GM19455 (cell line): ENCODE data around the gene CRISPLD2.
"Not testable (repeated sequence)": the region's sequence is repeated elsewhere in the genome, so short reads cannot be mapped to it uniquely, and the experiment has no call there.

Experiments
- ATAC-seq: cut with Tn5 transposase; IDR thresholded peaks from one replicate; pipeline ENCODE4 v1.9.1; 2021; ENCODE audit not compliant: unreplicated experiment

Gene CRISPLD2

DNA sequence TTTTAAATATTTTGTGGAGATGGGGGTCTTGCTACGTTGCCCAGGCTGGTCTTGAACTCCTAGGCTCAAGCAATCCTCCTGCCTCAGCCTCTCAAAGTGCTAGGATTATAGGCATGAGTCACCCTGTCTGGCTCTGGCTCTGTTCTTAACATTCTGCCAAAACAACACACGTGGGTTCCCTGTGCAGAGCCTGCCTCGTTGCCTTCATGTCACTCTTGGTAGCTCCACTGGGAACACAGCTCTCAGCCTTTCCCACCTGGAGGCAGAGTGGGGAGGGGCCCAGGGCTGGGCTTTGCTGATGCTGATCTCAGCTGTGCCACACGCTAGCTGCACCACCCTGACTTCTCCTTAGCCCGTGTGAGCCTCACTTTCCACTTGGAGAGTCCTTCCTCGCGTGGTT lies 19.3 kb downstream of the CRISPLD2 start:
- ATAC-seq: no peak

GRCh38 chr16:84839956-84840355 lies 20.2 kb downstream of the CRISPLD2 start:
- no peak for ATAC-seq

DNA sequence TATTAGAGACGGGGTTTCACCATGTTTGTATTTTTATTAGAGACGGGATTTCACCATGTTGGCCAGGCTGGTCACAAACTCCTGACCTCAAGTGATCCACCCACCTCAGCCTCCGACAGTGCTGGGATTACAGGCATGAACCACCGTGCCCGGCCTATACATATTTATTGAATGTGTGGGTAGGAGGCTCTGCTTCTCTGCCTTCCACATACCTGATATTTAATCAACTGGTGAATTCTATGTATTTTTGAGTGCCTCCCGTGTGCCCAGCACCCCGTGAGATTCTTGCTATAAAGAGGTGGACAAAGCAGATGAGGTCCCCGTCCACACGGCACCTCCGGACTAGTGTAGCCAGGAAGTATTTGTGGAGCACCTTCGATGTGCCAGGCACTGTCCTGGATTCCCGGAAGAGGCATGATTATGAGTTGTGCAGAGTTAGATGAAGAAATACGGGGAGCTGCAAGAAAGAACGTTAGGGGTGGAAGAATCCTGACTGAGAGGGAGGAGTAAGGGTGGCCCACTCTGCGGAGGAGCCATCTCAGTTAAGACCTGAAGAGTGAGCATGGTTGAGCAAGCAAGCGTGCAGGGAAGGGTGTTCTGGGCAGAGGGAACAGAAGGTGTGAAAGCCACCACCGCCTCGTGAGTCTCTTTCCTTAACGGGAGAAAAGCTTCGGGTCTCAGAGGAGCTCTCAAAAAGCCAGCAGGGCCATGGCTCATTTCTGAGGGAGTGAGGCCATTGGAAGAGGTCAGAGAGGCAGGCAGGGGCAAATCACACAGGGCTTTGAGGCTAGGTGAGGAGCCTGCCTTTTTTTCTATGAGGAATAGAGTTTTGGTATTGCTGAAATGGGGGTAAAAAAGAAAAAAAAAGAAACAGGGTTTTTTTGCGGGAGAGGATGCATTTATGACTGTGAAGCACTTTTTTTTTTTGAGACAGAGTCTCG lies 21.2 kb downstream of the CRISPLD2 start:
- ATAC-seq: no peak

- no peak for ATAC-seq
Measured at GRCh38 chr16:84841787-84842300, 22.1 kb downstream of the CRISPLD2 start.

- ATAC-seq: no peak
Measured at GRCh38 chr16:84842516-84843148, 22.8 kb downstream of the CRISPLD2 start.

- ATAC-seq: no peak
Measured at GRCh38 chr16:84843149-84844048, 23.6 kb downstream of the CRISPLD2 start.

- ATAC-seq: no peak
Measured at GRCh38 chr16:84844049-84844350, 24.2 kb downstream of the CRISPLD2 start.

DNA sequence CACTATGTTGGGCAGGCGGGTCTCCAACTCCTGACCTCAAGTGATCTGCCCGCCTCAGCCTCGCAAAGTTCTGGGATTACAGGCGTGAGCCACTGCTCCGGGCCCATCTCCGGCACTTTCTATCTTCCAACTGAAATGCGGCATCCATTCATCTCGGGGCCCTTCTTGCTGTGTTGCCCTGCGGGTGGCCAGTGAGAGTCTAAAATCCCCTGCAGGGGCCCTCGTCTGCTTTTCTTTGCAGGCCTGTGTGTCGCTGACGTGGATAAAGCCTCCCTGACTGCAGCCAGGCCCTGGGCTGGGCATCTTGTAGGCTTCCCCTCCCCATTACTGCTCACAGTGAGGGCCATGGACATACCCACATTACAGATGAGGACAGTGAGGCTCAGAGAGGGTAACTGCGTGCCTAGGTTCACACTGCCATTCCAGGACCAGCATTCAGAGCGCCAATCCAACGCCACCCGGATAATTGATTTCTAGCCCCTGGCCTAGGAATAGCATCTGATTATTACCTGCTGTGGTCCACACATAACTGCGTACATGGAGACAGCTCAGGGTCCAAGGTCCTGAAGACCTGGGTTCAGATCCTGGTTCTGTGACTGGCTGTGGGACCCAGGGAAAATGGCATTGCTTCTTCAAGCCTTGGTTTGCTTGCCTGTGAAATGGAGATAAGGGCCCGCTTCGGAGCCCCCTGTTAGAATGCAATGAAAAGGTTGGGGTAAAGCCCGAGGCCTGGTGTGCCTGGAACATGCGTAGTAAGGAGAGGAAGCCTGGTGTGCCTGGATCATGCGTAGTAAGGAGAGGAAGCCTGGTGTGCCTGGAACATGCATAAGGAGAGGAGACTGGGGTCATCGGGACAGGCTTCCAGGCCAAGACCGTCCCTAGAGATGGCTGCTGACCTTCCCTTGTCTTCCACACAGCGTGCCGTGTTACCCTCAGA lies 25.0 kb downstream of the CRISPLD2 start:
- ATAC-seq: no peak

DNA sequence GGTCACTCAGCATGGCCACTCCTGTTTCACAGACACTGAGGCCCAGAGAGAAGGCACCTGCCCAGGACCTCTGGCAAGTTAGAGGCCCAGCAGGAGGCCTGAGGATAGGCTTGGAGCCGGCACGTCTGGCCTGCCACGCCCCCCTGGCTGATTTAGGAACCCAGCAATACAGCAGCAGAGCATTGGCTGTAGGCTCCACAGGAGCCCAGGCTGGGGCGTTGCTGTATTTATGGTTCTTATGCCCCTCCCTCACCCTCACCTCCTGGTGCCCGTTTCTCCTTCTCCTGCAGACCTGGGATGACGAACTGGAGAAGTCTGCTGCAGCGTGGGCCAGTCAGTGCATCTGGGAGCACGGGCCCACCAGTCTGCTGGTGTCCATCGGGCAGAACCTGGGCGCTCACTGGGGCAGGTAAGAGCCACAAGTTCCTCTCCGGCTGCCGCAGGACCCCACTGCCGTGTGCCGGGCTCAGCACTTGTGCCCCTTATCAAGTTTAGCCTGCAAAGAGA lies 25.8 kb downstream of the CRISPLD2 start:
- ATAC-seq: no peak

DNA sequence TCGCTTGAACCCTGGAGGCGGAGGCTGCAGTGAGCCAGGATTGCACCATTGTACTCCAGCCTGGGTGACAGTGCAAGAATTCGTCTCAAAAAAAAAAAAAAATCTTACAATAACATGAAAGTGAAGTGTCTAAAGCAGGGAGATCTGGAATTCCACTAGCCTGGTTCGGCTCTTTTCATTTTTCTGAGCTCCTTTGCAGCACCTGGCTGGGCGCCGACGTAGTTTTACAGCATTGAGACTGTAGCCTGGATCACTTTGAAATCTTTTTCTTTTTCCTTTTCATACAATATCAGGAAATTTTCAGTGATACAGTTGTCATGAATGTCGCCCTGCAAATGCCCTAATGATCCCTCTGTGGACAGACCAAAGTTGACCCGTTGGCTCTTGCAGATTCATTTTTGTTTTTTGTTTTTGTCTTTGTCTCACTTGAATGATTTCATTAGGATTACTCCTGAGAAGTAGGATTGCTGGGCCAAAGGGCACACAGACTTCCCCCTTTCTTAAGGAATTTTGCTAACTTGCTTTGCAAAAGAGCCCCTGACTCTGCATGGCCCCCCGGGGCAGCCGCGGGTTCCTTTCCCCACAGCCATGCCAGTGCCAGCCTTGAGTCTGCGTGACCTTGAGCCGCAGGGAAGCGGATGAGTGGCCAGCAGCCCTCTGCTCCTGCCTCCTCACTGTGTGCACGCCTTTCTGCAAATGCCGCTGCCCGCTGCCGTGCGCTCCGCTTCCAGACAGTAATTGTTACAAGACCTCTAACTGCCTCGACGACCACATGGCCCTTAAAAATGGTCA lies 28.0 kb downstream of the CRISPLD2 start:
- ATAC-seq: no peak

GRCh38 chr16:84848986-84849634 lies 29.3 kb downstream of the CRISPLD2 start:
- ATAC-seq: no peak

GRCh38 chr16:84849751-84850150 lies 30.0 kb downstream of the CRISPLD2 start:
- no peak for ATAC-seq

DNA sequence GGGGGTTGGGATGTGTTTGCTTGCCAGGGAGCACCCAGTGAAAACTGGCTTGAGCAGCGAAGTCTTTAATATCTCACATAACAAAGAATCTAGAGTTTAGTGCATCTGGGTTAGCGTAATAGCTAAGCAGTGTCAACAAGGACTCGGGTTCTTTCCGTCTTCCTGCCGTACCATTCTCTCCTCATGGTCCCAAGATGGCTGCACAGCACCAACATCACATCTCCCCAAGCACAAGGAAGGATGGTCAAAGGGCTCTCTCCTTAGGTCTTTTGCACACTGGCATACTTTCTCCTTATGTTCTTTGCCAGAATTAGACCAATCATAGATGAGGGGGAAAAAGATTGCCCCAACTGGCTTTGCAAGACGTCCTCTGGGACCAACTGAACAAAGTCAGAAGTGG lies 30.9 kb downstream of the CRISPLD2 start:
- no peak for ATAC-seq

DNA sequence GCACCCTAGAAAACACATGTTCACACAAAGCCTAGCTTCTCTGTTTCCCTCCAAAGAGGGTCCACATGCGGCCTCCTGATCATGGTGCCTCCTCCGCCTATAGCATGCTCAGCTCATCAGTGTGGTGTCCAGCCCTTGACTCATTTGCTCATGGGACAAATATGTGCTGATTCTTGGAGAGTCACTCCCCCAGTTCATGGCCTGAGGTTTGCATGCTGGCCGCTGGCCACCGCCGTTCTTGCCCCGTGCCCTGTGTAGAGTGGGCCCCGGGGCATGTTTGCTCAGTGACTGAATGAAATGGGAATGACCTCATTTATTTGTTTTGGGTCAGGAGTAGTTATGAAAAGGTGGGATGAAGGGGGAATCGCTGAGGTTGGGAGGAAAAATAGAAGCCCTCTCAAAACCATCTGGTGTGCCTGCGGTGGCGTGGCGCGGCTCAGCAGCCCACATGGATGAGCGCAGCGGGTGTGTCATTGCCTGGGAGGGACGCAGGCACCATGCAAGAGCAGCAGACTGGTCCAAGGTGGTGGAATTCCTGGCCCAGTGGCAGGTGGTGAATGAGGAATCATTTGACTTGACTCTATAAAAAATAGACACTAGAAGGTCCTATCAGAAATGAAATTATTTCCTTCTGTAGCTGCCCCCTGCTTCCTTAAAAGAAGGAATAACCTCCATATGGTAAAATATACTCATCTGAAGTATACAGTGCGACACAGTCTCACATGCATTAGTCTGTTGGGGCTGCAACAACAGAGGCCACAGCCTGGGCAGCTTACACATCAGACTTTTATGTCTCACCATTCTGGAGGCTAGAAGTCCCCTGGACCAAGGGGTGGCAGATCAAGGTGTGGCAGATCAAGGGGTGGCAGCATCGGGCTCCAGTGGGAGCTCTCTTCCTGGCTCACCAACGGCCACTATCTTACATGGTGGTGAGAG lies 31.7 kb downstream of the CRISPLD2 start:
- no peak for ATAC-seq

DNA sequence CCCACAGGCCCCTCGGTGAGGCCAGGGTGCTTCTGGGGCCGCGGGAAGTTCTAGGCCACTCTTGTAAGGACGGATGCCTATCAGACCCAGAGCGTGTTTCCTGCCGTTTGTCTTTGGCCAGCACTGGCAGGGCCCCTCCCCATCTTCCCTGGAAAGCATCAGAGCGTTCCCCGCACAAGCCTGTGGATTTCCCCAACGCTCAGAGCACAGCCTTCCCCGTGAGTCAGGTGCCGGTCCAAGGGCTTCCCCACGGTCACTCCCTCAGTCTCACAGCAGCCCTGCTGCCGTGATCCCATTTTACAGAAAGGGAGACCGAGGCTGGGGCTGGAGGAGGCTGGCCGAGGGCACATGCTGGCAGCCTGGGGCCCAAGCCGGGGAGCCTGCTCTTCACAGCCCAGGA lies 33.7 kb downstream of the CRISPLD2 start:
- no peak for ATAC-seq

DNA sequence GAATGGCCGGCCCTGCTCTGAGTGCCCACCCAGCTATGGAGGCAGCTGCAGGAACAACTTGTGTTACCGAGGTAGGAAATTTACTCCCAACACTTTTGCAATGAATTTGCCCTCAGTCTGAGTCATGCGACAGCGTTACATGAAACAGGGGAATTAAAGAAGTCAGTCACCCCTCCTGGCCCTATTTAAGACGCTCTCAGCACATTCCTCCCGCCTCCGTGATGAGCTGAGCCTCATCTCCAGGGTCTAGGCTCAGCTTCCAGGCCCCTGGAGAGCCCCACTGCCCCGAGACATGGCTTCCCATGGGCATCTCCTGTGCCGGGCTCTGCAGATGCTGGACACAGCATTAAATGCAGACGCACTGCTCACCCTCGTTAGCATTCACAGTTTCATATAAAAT lies 35.0 kb downstream of the CRISPLD2 start:
- ATAC-seq: no peak

DNA sequence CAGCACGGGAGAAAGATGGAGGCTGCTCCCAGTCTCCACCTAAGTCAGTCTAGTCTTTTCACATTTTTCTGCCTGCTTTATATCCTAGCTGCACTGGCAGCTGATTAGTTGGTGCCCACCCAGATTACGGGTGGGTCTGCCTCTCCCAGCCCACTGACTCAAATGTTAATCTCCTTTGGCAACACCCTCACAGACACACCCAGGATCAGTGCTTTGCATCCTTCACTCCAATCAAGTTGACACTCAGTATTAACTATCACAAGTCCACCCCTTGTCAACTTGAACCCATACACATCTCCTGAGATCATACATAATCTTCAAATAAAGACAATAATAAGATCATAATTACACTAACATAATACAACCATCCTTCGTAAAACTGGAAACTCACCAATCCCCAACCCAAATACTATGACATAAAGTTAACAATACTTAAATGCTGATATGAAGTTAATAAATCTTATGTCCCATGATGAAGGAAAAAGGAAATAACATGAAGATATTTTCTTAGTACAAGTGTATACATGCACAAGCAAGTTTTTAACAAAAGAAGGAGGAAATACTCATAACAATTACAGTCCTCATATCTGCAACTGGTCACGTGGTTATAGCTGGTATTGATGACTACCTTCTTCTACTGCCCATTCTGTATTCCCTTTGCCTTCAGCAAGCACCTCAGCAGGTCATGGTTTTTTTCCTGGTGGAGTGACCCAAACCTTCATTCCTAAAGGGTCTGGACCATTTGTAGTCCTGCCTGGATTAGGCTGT lies 35.8 kb downstream of the CRISPLD2 start:
- ATAC-seq: not testable (repeated sequence)
